MCF 10A (cell line): ENCODE measurements around the gene ZNF581. TPM values are rescaled to one million over a fixed set of nuclear protein-coding genes. Genes with fewer than 3 reads are reported as not detected.

Source experiments
- BruUV-seq: library from RNA; stranded (reverse); fragments of 400-500 nt; replicated peaks from 2 replicates; lab custom pipeline; 2021; lab: Mats Ljungman, UMichigan
- CTCF ChIA-PET: fragments of 300-600 bp; sonication (Branson Sonifier 250); formaldehyde crosslinking; extraction: SDS; loops from one replicate; lab custom pipeline; 2021; ENCODE audit warnings: antibody characterized with exemption, inconsistent platforms; lab: Yijun Ruan, JAX
- POLR2A ChIA-PET: fragments of 300-600, 350-650 bp; sonication (Branson Sonifier 250); formaldehyde crosslinking; extraction: SDS; loops from one replicate; lab custom pipeline; 2020; ENCODE audit warnings: antibody characterized with exemption, inconsistent platforms; lab: Yijun Ruan, JAX
- DNase-seq: peaks from one replicate; pipeline ENCODE4 v3.0.0-alpha.2; 2018; ENCODE audit not compliant: unreplicated experiment
- H3K27ac Mint-ChIP-seq: one replicate; pipeline ENCODE4 v1.8.0; 2022; ENCODE audit warnings: mild to moderate bottlenecking, low read depth, mixed read lengths; ENCODE audit not compliant: unreplicated experiment
- H3K27me3 Mint-ChIP-seq: one replicate; pipeline ENCODE4 v1.8.0; 2022; ENCODE audit warnings: mixed read lengths; ENCODE audit not compliant: insufficient read depth, unreplicated experiment
- H3K36me3 Mint-ChIP-seq: one replicate; pipeline ENCODE4 v1.8.0; 2022; ENCODE audit warnings: mild to moderate bottlenecking, moderate library complexity, mixed read lengths; ENCODE audit not compliant: insufficient read depth, unreplicated experiment
- H3K4me1 Mint-ChIP-seq: one replicate; pipeline ENCODE4 v1.8.0; 2022; ENCODE audit warnings: mixed read lengths; ENCODE audit not compliant: insufficient read depth, unreplicated experiment
- H3K4me3 Mint-ChIP-seq: one replicate; pipeline ENCODE4 v1.8.0; 2022; ENCODE audit warnings: mild to moderate bottlenecking, moderate library complexity, mixed read lengths; ENCODE audit not compliant: unreplicated experiment
- H3K9me3 Mint-ChIP-seq: one replicate; pipeline ENCODE4 v1.8.0; 2022; ENCODE audit warnings: mixed read lengths; ENCODE audit not compliant: unreplicated experiment
- CTCF ChIP-seq: fragments of 200-600 bp; IDR thresholded peaks from one replicate; pipeline ENCODE4 v1.8.0; 2022; ENCODE audit warnings: antibody characterized with exemption, mild to moderate bottlenecking; ENCODE audit not compliant: unreplicated experiment
- intact Hi-C: fragments of 100-400 bp; cut with micrococcal nuclease; formaldehyde crosslinking; loops from 2 replicates; pipeline ENCODE4 v1.14.1; 2022
- total RNA-seq: library from RNA; stranded (reverse); gene quantifications from 2 replicates; pipeline ENCODE4 v1.2.3, GENCODE V29; 2022

ZNF581 gene
- total RNA-seq, 1 experiment from 2014 or later, result 25.7 TPM

- Mint-ChIP-seq H3K9me3 (no peaks in the 10 kb centered on the region), H3K27me3 (no peaks in the 10 kb centered on the region), H3K4me1 (no peaks in the 10 kb centered on the region), H3K4me3 (no peak overlapping the region), H3K27ac (no peak overlapping the region), H3K36me3 (peaks cover 49% of the 10 kb centered on the region)
- ChIA-PET POLR2A (no interaction called here), CTCF (interaction anchor here (0.6 kb wide), 1 partner anchor 13 kb away, joined by 4 read pairs; no protein-coding TSS in a partner anchor)
- no peak for TF ChIP-seq CTCF
- no peak for DNase-seq
- intact Hi-C loops, result no loop called here
- BruUV-seq, result no TSS peak
Measured at GRCh38 chr19:55690769-55691545, 47.5 kb downstream of the ZNF581 start.

GRCh38 chr19:55691561-55692481 lies 48.4 kb downstream of the ZNF581 start:
- no peak for DNase-seq
- no peak for TF ChIP-seq CTCF
- H3K27me3 Mint-ChIP-seq, result no peaks in the 10 kb centered on the region
- H3K9me3 Mint-ChIP-seq, result no peaks in the 10 kb centered on the region
- H3K4me3 Mint-ChIP-seq, result no peak overlapping the region
- H3K27ac Mint-ChIP-seq, result no peak overlapping the region
- intact Hi-C loops, result no loop called here
- no peaks in the 10 kb centered on the region for H3K4me1 Mint-ChIP-seq
- POLR2A ChIA-PET, result no interaction called here
- BruUV-seq, result no TSS peak
- peaks cover 49% of the 10 kb centered on the region for H3K36me3 Mint-ChIP-seq
- CTCF ChIA-PET, result interaction anchor here (0.6 to 0.9 kb wide), 2 partner anchors 11 to 12 kb away, joined by 3 to 4 read pairs; no protein-coding TSS in a partner anchor

GRCh38 chr19:55692681-55693081 lies 49.2 kb downstream of the ZNF581 start:
- no peak for DNase-seq
- CTCF ChIA-PET, result interaction anchor here (0.9 kb wide), 1 partner anchor 10 kb away, joined by 3 read pairs; no protein-coding TSS in a partner anchor
- no TSS peak for BruUV-seq
- intact Hi-C loops, result no loop called here
- no peaks in the 10 kb centered on the region for H3K4me1 Mint-ChIP-seq
- no peak overlapping the region for H3K4me3 Mint-ChIP-seq
- H3K9me3 Mint-ChIP-seq, result no peaks in the 10 kb centered on the region
- H3K27ac Mint-ChIP-seq, result no peak overlapping the region
- TF ChIP-seq CTCF, result no peak
- POLR2A ChIA-PET, result no interaction called here
- H3K36me3 Mint-ChIP-seq, result peaks cover 56% of the 10 kb centered on the region
- H3K27me3 Mint-ChIP-seq, result no peaks in the 10 kb centered on the region
